Testis (tissue), 2 donors: ENCODE data around the gene DENND5B.

Source experiments
- CTCF ChIP-seq, 3 experiments: fragments of 450-650 bp in 2 of 3; fragments of 200-600 bp in 1 of 3; sonication (generic) in 1 of 3; IDR thresholded peaks; one replicate each; pipeline ENCODE4 v1.5.1; 2016 to 2019; ENCODE audit warnings: antibody characterized with exemption in 3 of 3, mild to moderate bottlenecking in 2 of 3, moderate library complexity in 1 of 3
- POLR2A ChIP-seq: fragments of 450-650 bp; IDR thresholded peaks from one replicate; pipeline ENCODE4 v1.6.1; 2017; ENCODE audit warnings: antibody characterized with exemption, mild to moderate bottlenecking, moderate library complexity

- TF ChIP-seq CTCF (IDR thresholded peaks at IDR 0.05) (no peak), POLR2A (no peak)
Observed at GRCh38 chr12:31523306-31523705, 67.6 kb downstream of the DENND5B start.
